ENCODE data around the gene OR10H2.
"Not testable (repeated sequence)": the region's sequence is repeated elsewhere in the genome, so short reads cannot be mapped to it uniquely, and the experiment has no call there.

DNA sequence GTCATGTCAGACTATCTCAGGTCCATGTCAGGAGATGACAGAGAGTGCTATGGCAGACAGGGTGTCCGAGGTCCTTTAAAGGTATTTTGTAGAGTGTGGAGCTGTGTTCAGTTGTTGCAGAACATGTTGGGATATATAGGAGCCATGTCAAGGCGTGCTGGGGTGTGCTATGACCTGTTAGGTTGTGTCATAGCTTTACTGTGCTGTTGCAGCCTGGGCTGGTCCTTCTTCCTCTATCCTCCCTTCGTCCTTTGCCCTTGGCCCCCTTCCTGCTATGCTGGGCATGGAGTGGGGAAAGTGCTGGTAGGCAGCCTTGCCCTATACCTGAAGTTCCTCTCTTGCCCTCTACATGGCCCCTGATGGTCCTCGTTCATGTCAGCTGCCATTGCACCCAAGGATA lies 48.0 kb upstream of the OR10H2 start:
- TF ChIP-seq, protein P1, sequence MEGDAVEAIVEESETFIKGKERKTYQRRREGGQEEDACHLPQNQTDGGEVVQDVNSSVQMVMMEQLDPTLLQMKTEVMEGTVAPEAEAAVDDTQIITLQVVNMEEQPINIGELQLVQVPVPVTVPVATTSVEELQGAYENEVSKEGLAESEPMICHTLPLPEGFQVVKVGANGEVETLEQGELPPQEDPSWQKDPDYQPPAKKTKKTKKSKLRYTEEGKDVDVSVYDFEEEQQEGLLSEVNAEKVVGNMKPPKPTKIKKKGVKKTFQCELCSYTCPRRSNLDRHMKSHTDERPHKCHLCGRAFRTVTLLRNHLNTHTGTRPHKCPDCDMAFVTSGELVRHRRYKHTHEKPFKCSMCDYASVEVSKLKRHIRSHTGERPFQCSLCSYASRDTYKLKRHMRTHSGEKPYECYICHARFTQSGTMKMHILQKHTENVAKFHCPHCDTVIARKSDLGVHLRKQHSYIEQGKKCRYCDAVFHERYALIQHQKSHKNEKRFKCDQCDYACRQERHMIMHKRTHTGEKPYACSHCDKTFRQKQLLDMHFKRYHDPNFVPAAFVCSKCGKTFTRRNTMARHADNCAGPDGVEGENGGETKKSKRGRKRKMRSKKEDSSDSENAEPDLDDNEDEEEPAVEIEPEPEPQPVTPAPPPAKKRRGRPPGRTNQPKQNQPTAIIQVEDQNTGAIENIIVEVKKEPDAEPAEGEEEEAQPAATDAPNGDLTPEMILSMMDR (IDR thresholded peaks at IDR 0.05; ENCODE audit: extremely low read depth in 1 of 2, insufficient read depth in 1 of 2, low read depth in 1 of 2, low read length in 2 of 2) = not testable (repeated sequence)
- TF ChIP-seq POLR2A (IDR thresholded peaks at IDR 0.05; ENCODE audit: low read depth, low read length); POLR2AphosphoS5 (IDR thresholded peaks at IDR 0.05; ENCODE audit: insufficient read depth, low read depth, low read length); MYC (IDR thresholded peaks at IDR 0.05; ENCODE audit: low read depth, low read length); EZH2 (IDR thresholded peaks at IDR 0.05; ENCODE audit: borderline replicate concordance, low read depth, low read length, severe bottlenecking); FOS (IDR thresholded peaks at IDR 0.05; ENCODE audit: borderline replicate concordance, insufficient read depth, low read length): not testable (repeated sequence)
- TF ChIP-seq, protein P2, sequence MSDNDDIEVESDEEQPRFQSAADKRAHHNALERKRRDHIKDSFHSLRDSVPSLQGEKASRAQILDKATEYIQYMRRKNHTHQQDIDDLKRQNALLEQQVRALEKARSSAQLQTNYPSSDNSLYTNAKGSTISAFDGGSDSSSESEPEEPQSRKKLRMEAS (IDR thresholded peaks at IDR 0.05; ENCODE audit: insufficient read depth, insufficient read length) = not testable (repeated sequence)
